ENCODE data around the gene SH3RF3.

SH3RF3 gene

GRCh38 chr2:109402980-109403840 lies 274.2 kb downstream of the SH3RF3 start:
- no peak for DNase-seq

- no peak for DNase-seq
These were observed 274.8 kb downstream of the SH3RF3 start for GRCh38 chr2:109403841-109404201.

- no peak for DNase-seq
These were observed 275.7 kb downstream of the SH3RF3 start for GRCh38 chr2:109404681-109405080.

- no peak for DNase-seq
These were observed 276.9 kb downstream of the SH3RF3 start for GRCh38 chr2:109405873-109406272.

GRCh38 chr2:109406301-109406700 lies 277.3 kb downstream of the SH3RF3 start:
- no peak for DNase-seq

GRCh38 chr2:109407276-109408042 lies 278.5 kb downstream of the SH3RF3 start:
- DNase-seq, result no peak

GRCh38 chr2:109408043-109408335 lies 279.0 kb downstream of the SH3RF3 start:
- DNase-seq, result no peak

- DNase-seq, result no peak
These were observed 280.5 kb downstream of the SH3RF3 start for GRCh38 chr2:109409321-109410038.

- DNase-seq, result no peak
These were observed 281.2 kb downstream of the SH3RF3 start for GRCh38 chr2:109410039-109410815.

GRCh38 chr2:109411640-109412325 lies 282.8 kb downstream of the SH3RF3 start:
- no peak for DNase-seq

- DNase-seq, result no peak
These were observed 286.6 kb downstream of the SH3RF3 start for GRCh38 chr2:109415581-109416013.

- DNase-seq, result no peak
These were observed 288.8 kb downstream of the SH3RF3 start for GRCh38 chr2:109417701-109418335.

GRCh38 chr2:109418716-109419115 lies 289.7 kb downstream of the SH3RF3 start:
- DNase-seq, result no peak

GRCh38 chr2:109419171-109419756 lies 290.3 kb downstream of the SH3RF3 start:
- no peak for DNase-seq

- DNase-seq, result no peak
These were observed 291.0 kb downstream of the SH3RF3 start for GRCh38 chr2:109419960-109420370.

- DNase-seq, result no peak
These were observed 292.1 kb downstream of the SH3RF3 start for GRCh38 chr2:109421101-109421500.

GRCh38 chr2:109421642-109422041 lies 292.6 kb downstream of the SH3RF3 start:
- no peak for DNase-seq

GRCh38 chr2:109422071-109422757 lies 293.2 kb downstream of the SH3RF3 start:
- no peak for DNase-seq

- DNase-seq, result no peak
These were observed 293.9 kb downstream of the SH3RF3 start for GRCh38 chr2:109422758-109423500.
